DMS 273 (cell line): Measurements from ENCODE around the gene VRK1.
A peak's percentile ranks its signal among the peaks of the same experiment; 100 is the strongest.
"Not testable (repeated sequence)": the region's sequence is repeated elsewhere in the genome, so short reads cannot be mapped to it uniquely, and the experiment has no call there.

Source experiments
- DNase-seq: peaks from one replicate; lab custom pipeline; 2025; ENCODE audit not compliant: unreplicated experiment; lab: John Stamatoyannopoulos, UW

VRK1 gene, protein sequence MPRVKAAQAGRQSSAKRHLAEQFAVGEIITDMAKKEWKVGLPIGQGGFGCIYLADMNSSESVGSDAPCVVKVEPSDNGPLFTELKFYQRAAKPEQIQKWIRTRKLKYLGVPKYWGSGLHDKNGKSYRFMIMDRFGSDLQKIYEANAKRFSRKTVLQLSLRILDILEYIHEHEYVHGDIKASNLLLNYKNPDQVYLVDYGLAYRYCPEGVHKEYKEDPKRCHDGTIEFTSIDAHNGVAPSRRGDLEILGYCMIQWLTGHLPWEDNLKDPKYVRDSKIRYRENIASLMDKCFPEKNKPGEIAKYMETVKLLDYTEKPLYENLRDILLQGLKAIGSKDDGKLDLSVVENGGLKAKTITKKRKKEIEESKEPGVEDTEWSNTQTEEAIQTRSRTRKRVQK

GRCh38 chr14:96796851-96797581, at the start of gene VRK1:
Gene VRK1, plus strand, starts transcription at chr14:96797382. Its CDS starts 36,090 bp downstream, at chr14:96833472.
- DNase-seq: peak; percentile 99

- no peak for DNase-seq
Measured at GRCh38 chr14:96747608-96748007, 49.6 kb upstream of the VRK1 start.

GRCh38 chr14:96748362-96748761, 48.8 kb upstream of the VRK1 start:
- DNase-seq: peak; percentile 58

DNA sequence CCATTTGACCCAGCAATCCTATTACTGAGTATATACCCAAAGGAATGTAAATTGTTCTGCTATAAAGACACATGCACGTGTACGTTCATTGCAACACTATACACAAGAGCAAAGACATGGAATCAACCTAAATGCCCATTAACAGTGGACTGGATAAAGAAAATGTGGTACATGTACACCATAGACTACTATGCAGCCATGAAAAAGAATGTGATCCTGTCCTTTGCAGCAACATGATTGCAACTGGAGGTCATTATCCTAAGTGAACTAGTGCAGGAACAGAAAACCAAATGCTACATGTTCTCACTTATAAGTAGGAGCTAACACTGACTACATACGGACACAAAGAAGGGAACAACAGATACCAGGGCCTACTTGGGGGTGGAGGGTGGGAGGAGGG, 45.7 kb upstream of the VRK1 start:
- DNase-seq: no peak

DNA sequence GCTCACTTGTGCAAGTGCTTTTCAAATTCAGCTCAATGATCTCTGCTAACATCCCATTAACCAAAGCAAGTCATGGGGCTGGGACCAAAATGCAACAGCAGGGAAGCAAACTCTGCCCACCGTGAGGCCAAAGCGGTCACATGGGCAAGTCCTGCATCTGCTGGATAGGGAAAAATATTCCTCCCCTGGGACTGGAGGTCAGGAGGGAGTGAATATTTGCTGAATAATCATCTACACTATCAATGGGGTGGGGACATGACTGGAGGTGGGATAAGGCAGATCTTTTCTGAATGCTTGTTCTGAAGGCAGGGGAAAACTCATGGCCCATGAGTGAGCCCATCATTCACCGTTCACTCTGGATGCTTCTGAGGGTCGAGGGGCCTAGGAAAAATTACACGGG, 45.1 kb upstream of the VRK1 start:
- peak; percentile 61 for DNase-seq

DNA sequence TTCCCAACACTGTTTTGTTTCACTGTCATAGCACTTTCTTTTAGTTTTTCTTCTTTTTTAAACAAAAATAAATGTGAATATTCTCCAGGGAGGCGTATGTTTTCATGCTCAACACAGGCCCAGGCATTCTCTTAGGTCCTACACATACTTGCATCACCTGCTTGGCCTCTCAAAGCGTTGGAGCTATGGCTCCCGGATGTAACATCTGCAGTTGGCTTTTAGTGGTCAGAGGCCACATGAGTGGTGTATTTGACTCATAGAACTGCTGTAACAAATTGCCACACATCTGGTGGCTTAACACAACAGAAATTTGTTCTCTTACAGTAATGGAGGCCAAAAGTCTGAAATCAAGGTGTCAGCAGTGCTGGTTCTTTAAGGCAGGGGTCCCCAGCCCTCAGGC, 44.6 kb upstream of the VRK1 start:
- peak; percentile 36 for DNase-seq

- peak; percentile 66 for DNase-seq
Measured at GRCh38 chr14:96754162-96754844, 42.9 kb upstream of the VRK1 start.

DNA sequence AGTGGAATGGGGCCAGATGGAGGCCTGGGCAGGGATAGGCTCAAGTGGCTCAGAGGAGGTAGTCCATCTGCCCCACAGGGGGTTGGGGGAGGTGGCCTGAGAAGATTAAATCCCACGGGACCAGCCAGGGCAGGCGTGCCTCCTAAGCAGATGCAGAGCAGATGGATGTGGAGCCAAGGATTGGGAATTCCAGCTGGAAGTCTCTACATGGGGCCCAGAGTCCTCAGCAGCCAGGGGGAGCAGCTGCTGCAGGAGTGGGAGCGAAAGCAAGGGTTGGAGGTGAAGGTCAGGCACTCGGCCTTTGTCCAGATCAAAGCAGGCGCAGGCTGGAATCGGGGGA, 42.4 kb upstream of the VRK1 start:
- peak; percentile 100 for DNase-seq

GRCh38 chr14:96756745-96757144, 40.4 kb upstream of the VRK1 start:
- DNase-seq: no peak

GRCh38 chr14:96757456-96757855, 39.7 kb upstream of the VRK1 start:
- DNase-seq: no peak

DNA sequence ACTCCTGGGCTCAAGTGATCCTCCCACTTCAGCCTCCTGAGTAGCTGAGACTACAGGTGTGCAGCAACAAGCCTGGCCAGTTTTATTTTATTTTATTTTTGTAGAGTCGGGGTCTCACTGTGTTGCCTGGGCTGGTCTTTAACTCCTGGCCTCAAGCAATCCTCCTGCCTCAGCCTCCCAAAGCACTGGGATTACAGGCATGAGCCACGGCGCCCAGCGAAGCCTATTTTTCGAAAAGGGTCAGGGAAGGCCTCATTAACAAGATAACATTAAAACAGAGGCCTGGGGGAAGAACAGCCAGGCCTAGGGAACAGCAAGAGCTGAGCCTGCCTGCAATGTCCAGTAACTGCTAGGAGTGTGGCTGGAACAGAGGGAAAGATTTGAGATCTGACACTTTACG, 36.1 kb upstream of the VRK1 start:
- no peak for DNase-seq

DNA sequence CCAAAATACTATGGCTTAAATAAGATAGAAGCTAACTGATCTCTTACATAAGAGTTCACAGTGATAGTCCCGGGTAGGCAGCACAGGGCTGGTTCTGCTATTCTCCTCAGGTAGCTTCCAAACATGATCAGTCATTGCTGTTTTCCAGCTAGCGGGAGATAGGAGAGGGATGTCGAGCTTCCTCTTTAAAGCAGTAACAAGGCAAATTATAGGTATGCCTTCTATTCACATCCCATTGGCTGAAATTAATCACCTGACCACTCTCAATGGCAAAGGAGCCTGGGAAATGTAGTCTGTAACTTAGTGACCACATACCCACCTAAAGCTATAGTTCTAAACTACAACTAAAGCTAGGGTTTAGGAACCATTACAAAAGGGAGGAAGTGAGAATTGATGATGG, 34.5 kb upstream of the VRK1 start:
- DNase-seq: peak; percentile 91

DNA sequence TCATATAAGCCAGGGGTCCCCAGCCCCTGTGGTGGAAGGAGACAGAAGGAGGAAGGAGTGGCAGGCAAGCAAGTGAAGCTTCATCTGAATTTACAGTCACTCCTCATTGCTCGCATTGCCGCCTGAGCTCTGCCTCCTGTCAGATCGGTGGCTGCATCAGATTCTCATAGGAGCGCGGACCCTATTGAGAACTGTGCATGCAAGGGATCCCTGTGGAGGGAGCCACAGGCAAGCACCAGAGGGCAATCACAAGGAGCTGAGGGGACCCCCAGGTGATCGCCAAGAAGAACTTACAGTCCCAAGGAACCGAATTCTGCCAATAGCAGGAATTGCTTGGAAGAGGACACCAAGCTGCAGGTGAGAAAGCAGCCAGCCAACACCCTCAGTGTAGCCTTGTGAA, 33.2 kb upstream of the VRK1 start:
- DNase-seq: no peak

- DNase-seq: not testable (repeated sequence)
Measured at GRCh38 chr14:96765205-96765604, 32.0 kb upstream of the VRK1 start.

DNA sequence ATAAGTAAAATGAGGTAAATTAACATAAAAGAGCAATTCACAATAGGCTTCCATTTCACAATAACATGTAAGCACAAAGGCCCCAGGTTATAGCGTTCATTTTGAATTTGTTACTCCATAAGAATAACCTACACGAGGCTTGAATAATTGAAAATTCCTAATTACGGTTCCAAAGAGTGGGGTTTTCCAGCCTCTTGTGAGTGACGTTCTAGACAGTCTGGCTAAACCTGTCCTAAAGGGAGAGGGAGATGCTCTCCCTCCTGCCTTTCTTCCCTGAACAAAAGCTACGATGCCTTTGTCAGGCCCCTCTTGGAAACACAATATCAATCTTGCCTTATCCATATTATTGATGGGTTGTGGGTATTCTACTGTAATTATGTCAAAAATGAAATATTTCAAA, 24.3 kb upstream of the VRK1 start:
- DNase-seq: no peak

GRCh38 chr14:96776791-96777190, 20.4 kb upstream of the VRK1 start:
- DNase-seq: no peak

- DNase-seq: no peak
Measured at GRCh38 chr14:96780500-96780899, 16.7 kb upstream of the VRK1 start.

GRCh38 chr14:96781371-96781770, 15.8 kb upstream of the VRK1 start:
- DNase-seq: no peak

DNA sequence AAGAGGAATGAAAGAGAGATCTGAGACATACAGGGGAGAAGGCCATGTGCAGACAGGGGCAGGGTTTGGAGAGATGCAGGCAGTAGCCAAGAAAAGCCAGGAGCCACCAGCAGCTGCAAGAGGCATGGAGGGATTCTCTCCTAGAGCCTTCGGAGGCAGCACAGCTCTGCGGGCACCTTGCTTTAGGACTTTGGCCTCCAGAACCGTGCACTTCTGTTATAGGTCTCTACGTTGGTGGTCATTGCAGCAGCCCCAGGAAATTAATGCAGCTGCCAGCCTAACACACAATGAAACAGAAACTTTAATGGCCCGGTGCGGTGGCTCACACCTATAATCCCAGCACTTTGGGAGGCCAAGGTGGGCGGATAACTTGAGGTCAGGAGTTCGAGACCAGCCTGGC, 14.7 kb upstream of the VRK1 start:
- no peak for DNase-seq

- DNase-seq: no peak
Measured at GRCh38 chr14:96783043-96783914, 13.9 kb upstream of the VRK1 start.

DNA sequence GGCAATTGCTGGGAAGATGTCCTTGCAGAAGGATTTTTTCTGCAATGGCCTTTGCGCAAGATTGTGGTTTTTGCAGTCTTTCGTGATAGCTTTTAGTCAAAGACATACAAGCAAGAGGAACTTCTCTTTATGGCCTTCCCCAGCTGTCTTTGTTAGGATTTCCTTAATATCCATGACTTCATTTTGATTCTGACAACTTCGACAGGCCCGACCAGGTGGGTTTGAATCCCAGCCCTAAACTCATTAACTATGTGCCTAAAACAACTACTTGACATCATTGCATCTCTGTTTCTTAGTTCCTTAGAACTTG, 13.3 kb upstream of the VRK1 start:
- no peak for DNase-seq
